Measurements from ENCODE around the gene ARHGEF7. TPM values are rescaled to one million over a fixed set of nuclear protein-coding genes. Genes with fewer than 3 reads are reported as not detected.

The ARHGEF7 gene
- total RNA-seq, 4 donors from 2014 or later, result 64.2 to 127 (median 88.2) TPM

- Histone ChIP-seq H3K4me1 (peaks cover 0 to 9% of the 10 kb centered on the region in 2 donors), H3K4me3 (replicated peaks in 1 of 3) (no peak overlapping the region), H3K27ac (no peak overlapping the region), H3K36me3 (peaks cover 14 to 15% of the 10 kb centered on the region in 2 donors), H3K9me3 (no peaks in the 10 kb centered on the region), H3K27me3 (no peaks in the 10 kb centered on the region)
- TF ChIP-seq POLR2A (IDR thresholded peaks at IDR 0.05), result no peak
- TF ChIP-seq CTCF (IDR thresholded peaks at IDR 0.05), result no peak
- no peak for DNase-seq
- intact Hi-C loops (cut with DNase I), result no loop called here
- 82 to 83% methylated on average over 7 of the region's 7 CpGs for WGBS, 2 donors
Observed at GRCh38 chr13:111247552-111247951, 132.4 kb downstream of the ARHGEF7 start.

GRCh38 chr13:111248822-111249221 lies 133.7 kb downstream of the ARHGEF7 start:
- H3K36me3 ChIP-seq, result peaks cover 14 to 15% of the 10 kb centered on the region in 2 donors
- intact Hi-C loops (cut with DNase I), result no loop called here
- WGBS, 2 donors, result 81 to 85% methylated on average over 3 of the region's 3 CpGs
- H3K9me3 ChIP-seq, result no peaks in the 10 kb centered on the region
- TF ChIP-seq POLR2A (IDR thresholded peaks at IDR 0.05) (no peak), CTCF (IDR thresholded peaks at IDR 0.05) (no peak)
- no peaks in the 10 kb centered on the region for H3K27me3 ChIP-seq
- H3K4me3 ChIP-seq (replicated peaks in 1 of 3), result no peak overlapping the region
- DNase-seq, result no peak
- peaks cover 0 to 9% of the 10 kb centered on the region in 2 donors for H3K4me1 ChIP-seq
- H3K27ac ChIP-seq, result no peak overlapping the region

- H3K27ac ChIP-seq, result no peak overlapping the region
- H3K4me1 ChIP-seq, result peaks cover 0 to 9% of the 10 kb centered on the region in 2 donors
- intact Hi-C loops (cut with DNase I), result no loop called here
- DNase-seq, result no peak
- 97 to 99% methylated on average over 12 of the region's 12 CpGs for WGBS, 2 donors
- no peak overlapping the region for H3K4me3 ChIP-seq (replicated peaks in 1 of 3)
- TF ChIP-seq CTCF (IDR thresholded peaks at IDR 0.05) (no peak), POLR2A (IDR thresholded peaks at IDR 0.05) (no peak)
- H3K9me3 ChIP-seq, result no peaks in the 10 kb centered on the region
- no peaks in the 10 kb centered on the region for H3K27me3 ChIP-seq
- peaks cover 8 to 9% of the 10 kb centered on the region in 2 donors for H3K36me3 ChIP-seq
Observed at GRCh38 chr13:111249637-111250360, 134.7 kb downstream of the ARHGEF7 start.

GRCh38 chr13:111251646-111252445 lies 136.7 kb downstream of the ARHGEF7 start:
- 73 to 80% methylated on average over 4 of the region's 4 CpGs for WGBS, 2 donors
- H3K27ac ChIP-seq, result no peak overlapping the region
- intact Hi-C loops (cut with DNase I), result no loop called here
- H3K27me3 ChIP-seq, result no peaks in the 10 kb centered on the region
- H3K4me1 ChIP-seq, result peaks cover 0 to 9% of the 10 kb centered on the region in 2 donors
- no peaks in the 10 kb centered on the region for H3K9me3 ChIP-seq
- H3K36me3 ChIP-seq, result peaks cover 0 to 6% of the 10 kb centered on the region in 2 donors
- TF ChIP-seq POLR2A (IDR thresholded peaks at IDR 0.05) (no peak), CTCF (IDR thresholded peaks at IDR 0.05) (no peak)
- H3K4me3 ChIP-seq (replicated peaks in 1 of 3), result no peak overlapping the region
- DNase-seq, result no peak

Data from thyroid gland (tissue), 4 donors.